ENCODE data around the gene TMEM165.

Gene TMEM165

DNA sequence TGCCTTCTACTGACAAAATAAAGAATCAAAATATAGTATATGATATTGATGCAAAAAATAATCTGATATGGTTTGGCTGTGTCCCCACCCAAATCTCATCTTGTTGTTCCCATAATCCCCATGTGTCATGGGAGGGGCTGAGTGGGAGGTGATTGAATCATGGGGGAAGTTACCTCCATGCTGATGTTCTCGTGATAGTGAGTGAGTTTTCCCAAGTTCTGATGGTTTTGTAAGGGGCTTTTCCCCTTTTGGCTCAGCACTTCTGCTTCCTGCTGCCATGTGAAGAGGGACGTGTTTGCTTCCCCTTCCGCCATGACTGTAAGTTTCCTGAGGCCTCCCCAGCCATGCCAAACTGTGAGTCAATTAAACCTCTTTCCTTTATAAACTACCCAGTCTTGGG is 70.2 kb downstream of the TMEM165 start:
- DNase-seq = no peak

DNA sequence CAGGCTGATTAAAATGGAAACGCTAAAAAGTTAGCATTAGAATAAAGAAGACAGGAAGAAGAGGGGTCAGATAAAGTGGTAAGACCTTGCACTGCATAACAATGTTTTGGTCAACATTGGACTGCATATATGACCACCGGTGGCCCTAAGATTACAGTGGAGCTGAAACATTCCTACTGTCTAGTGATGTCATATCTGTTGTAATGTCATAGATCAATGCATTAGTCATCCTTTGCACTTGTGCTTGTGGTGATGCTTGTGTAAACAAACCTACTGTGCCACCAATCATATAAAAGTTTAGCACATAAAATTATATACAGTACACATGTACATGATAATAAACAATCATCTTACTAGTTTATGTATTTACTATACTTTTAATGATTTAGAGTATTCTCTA is 73.0 kb downstream of the TMEM165 start:
- DNase-seq = no peak

- DNase-seq = no peak
These were observed 74.2 kb downstream of the TMEM165 start for GRCh38 chr4:55469979-55470378.
